Cerebellar nuclear complex (tissue), 1 donor: ENCODE data around the gene CCDC92B.

Experiments
- DNase-seq, 2 experiments: peaks; one replicate each; lab custom pipeline; 2025; lab: John Stamatoyannopoulos, UW

Gene CCDC92B

GRCh38 chr17:2778489-2778888, 29.0 kb upstream of the CCDC92B start:
- DNase-seq, result peak in 1 of 2 experiments; percentile 53

- DNase-seq, result peak in 1 of 2 experiments; percentile 30
These were observed 27.9 kb upstream of the CCDC92B start for GRCh38 chr17:2777242-2777867.

GRCh38 chr17:2776589-2777241, 27.3 kb upstream of the CCDC92B start:
- no peak for DNase-seq

- no peak for DNase-seq
These were observed 25.8 kb upstream of the CCDC92B start for GRCh38 chr17:2775206-2775605.

- DNase-seq, result no peak
These were observed 20.7 kb upstream of the CCDC92B start for GRCh38 chr17:2770129-2770528.

GRCh38 chr17:2758870-2759269, 9.4 kb upstream of the CCDC92B start:
- no peak for DNase-seq

- DNase-seq, result no peak
These were observed 6.7 kb upstream of the CCDC92B start for GRCh38 chr17:2755891-2756724.

GRCh38 chr17:2751491-2751890, 2.0 kb upstream of the CCDC92B start:
- no peak for DNase-seq

- no peak for DNase-seq
These were observed 1.3 kb upstream of the CCDC92B start for GRCh38 chr17:2750721-2751120.

- no peak for DNase-seq
These were observed 331 bp upstream of the CCDC92B start for GRCh38 chr17:2749784-2750181.

- no peak for DNase-seq
These were observed 4.0 kb downstream of the CCDC92B start for GRCh38 chr17:2745317-2746037.

- DNase-seq, result no peak
These were observed 11.8 kb downstream of the CCDC92B start for GRCh38 chr17:2737693-2738092.

GRCh38 chr17:2736956-2737355, 12.5 kb downstream of the CCDC92B start:
- no peak for DNase-seq

- no peak for DNase-seq
These were observed 13.6 kb downstream of the CCDC92B start for GRCh38 chr17:2735896-2736295.

- DNase-seq, result no peak
These were observed 14.5 kb downstream of the CCDC92B start for GRCh38 chr17:2734939-2735338.

- DNase-seq, result no peak
These were observed 17.6 kb downstream of the CCDC92B start for GRCh38 chr17:2731807-2732206.

GRCh38 chr17:2730764-2731353, 18.6 kb downstream of the CCDC92B start:
- no peak for DNase-seq

- no peak for DNase-seq
These were observed 24.7 kb downstream of the CCDC92B start for GRCh38 chr17:2724784-2725164.

GRCh38 chr17:2723997-2724783, 25.3 kb downstream of the CCDC92B start:
- DNase-seq, result no peak

GRCh38 chr17:2723505-2723996, 25.9 kb downstream of the CCDC92B start:
- no peak for DNase-seq

GRCh38 chr17:2722611-2723010, 26.8 kb downstream of the CCDC92B start:
- no peak for DNase-seq
